Kidney (tissue), 14 donors: ENCODE data around the gene ARHGEF12. TPM values are rescaled to one million over a fixed set of nuclear protein-coding genes. Genes with fewer than 3 reads are reported as not detected.

Source experiments
- DNase-seq, 5 donors: peaks; one replicate each; pipeline ENCODE4 v3.0.0-alpha.2; 2013 to 2020
- FAIRE-seq: peaks from 2 replicates; lab custom pipeline; 2012; peaks lifted over from hg19 to GRCh38; lab: Jason Lieb, UNC
- H3K27ac ChIP-seq, 2 donors: one replicate each; pipeline ENCODE4 v1.7.0; 2013; ENCODE audit warnings: low read depth in 2 of 2, low read length in 2 of 2, inconsistent platforms in 1 of 2
- H3K27me3 ChIP-seq: one replicate; pipeline ENCODE4 v1.7.1; 2013; ENCODE audit warnings: low read length, inconsistent platforms; ENCODE audit not compliant: control insufficient read depth, insufficient read depth
- H3K36me3 ChIP-seq, 3 donors: one replicate each; pipeline versions ENCODE4 v1.7.0 to v1.7.1; 2013; ENCODE audit warnings: low read length in 3 of 3, control low read depth in 1 of 3, inconsistent platforms in 1 of 3; ENCODE audit not compliant: insufficient read depth in 3 of 3, control insufficient read depth in 2 of 3
- H3K4me1 ChIP-seq, 3 donors: one replicate each; pipeline versions ENCODE4 v1.7.0 to v1.7.1; 2013; ENCODE audit warnings: low read length in 3 of 3, inconsistent platforms in 1 of 3, low read depth in 1 of 3; ENCODE audit not compliant: control insufficient read depth in 2 of 3, insufficient read depth in 2 of 3
- H3K4me3 ChIP-seq, 3 donors: one replicate each; pipeline versions ENCODE4 v1.7.0 to v1.8.1; 2013; ENCODE audit warnings: low read length in 3 of 3, control low read depth in 1 of 3, inconsistent platforms in 1 of 3
- H3K9ac ChIP-seq, 3 donors: one replicate each; pipeline versions ENCODE4 v1.7.0 to v1.7.1; 2013; ENCODE audit warnings: low read length in 3 of 3, control low read depth in 1 of 3, inconsistent platforms in 1 of 3
- H3K9me3 ChIP-seq, 3 donors: one replicate each; pipeline versions ENCODE4 v1.7.0 to v1.7.1; 2013; ENCODE audit warnings: low read length in 3 of 3, control low read depth in 1 of 3, inconsistent platforms in 1 of 3; ENCODE audit not compliant: control insufficient read depth in 2 of 3, insufficient read depth in 1 of 3
- intact Hi-C: fragments of 100-400 bp; cut with DNase I; formaldehyde crosslinking; loops from one replicate; pipeline ENCODE4 v1.11.1; 2022
- polyA plus RNA-seq: library from polyadenylated mRNA; stranded (reverse); fragments of 350-450 nt; fragmentation: Illumina TruSeq; extraction: RNeasy Lipid Tissue Mini Kit (QIAGEN cat#74804); gene quantifications from one replicate; pipeline ENCODE4 v1.2.3, GENCODE V29; 2014; ENCODE audit warnings: low read depth, low replicate concordance; ENCODE audit not compliant: insufficient read depth
- total RNA-seq: library from RNA; stranded (reverse); fragmentation: NEBNext Ultra II Directional; extraction: Animal tissue kit (Norgen Biotek cat#: 25700); gene quantifications from one replicate; pipeline ENCODE4 v1.2.1, GENCODE V29; 2021
- TF ChIP-seq, protein P1 (sequence below): IDR thresholded peaks from 3 replicates; pipeline ENCODE4 v1.5.1; 2012; ENCODE audit warnings: mild to moderate bottlenecking, moderate library complexity, borderline replicate concordance; ENCODE audit not compliant: insufficient read depth; ENCODE audit errors: extremely low read depth
- donor health status: control.
- donor health status: control.
- donor health status: control.
- donor health status: control.
- donor health status: control.
- donor health status: DM: yes; HTN: yes; CAD: no.
- donor health status: Normal renal cell carcinoma (clear cell type).

Gene ARHGEF12
- total and polyA plus RNA-seq, 2 donors from 2014 or later: 21.1 to 161 TPM

DNA sequence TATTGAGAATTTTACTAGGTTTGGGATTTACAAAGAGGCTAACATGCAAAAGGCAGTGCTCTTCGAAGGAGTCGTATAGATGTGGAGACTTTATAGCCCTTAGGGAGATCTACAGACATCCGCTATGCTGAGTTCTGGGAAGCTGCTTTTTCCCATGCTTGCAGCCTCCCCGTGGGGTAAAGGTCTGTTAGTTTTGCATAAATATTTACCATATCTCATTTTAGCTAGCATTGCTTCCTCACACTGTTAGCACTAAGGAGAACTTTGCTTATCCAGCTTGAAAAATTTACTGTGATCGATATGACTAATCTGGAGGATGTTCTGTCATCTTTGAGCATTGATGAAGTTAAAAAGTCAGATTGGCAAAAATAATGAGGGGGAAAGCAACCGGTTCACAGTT lies 18.6 kb downstream of the ARHGEF12 start:
- Histone ChIP-seq H3K27me3 (no peaks in the 10 kb centered on the region), H3K9ac (no peak overlapping the region), H3K27ac (no peak overlapping the region), H3K4me1 (peaks cover 0 to 2% (median 2%) of the 10 kb centered on the region in 3 donors), H3K36me3 (no peaks in the 10 kb centered on the region), H3K9me3 (no peaks in the 10 kb centered on the region), H3K4me3 (no peak overlapping the region)
- TF ChIP-seq, protein P1, sequence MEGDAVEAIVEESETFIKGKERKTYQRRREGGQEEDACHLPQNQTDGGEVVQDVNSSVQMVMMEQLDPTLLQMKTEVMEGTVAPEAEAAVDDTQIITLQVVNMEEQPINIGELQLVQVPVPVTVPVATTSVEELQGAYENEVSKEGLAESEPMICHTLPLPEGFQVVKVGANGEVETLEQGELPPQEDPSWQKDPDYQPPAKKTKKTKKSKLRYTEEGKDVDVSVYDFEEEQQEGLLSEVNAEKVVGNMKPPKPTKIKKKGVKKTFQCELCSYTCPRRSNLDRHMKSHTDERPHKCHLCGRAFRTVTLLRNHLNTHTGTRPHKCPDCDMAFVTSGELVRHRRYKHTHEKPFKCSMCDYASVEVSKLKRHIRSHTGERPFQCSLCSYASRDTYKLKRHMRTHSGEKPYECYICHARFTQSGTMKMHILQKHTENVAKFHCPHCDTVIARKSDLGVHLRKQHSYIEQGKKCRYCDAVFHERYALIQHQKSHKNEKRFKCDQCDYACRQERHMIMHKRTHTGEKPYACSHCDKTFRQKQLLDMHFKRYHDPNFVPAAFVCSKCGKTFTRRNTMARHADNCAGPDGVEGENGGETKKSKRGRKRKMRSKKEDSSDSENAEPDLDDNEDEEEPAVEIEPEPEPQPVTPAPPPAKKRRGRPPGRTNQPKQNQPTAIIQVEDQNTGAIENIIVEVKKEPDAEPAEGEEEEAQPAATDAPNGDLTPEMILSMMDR: no peak
- DNase-seq (peak in 2 of 5 donors; percentile 36 to 58), FAIRE-seq (no peak)
- intact Hi-C loops: no loop called here

DNA sequence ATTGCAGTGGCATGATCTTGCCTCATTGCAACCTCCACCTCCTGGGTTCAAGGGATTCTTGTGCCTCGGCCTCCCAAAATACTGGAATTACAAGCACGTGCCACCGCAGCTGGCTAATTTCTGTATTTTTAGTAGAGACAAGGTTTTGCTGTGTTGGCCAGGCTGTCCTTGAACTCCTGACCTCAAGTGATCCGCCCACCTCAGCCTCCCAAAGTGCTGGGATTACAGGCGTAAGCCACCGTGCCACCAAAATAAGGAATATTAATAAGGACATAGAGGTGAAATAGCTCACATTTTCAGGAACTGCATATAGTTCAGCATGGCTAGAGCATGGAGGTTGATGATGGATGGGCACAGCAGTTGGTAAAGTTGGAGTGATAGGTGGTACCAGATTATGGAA lies 21.4 kb downstream of the ARHGEF12 start:
- TF ChIP-seq, protein P1: no peak
- H3K27ac ChIP-seq: no peak overlapping the region

DNA sequence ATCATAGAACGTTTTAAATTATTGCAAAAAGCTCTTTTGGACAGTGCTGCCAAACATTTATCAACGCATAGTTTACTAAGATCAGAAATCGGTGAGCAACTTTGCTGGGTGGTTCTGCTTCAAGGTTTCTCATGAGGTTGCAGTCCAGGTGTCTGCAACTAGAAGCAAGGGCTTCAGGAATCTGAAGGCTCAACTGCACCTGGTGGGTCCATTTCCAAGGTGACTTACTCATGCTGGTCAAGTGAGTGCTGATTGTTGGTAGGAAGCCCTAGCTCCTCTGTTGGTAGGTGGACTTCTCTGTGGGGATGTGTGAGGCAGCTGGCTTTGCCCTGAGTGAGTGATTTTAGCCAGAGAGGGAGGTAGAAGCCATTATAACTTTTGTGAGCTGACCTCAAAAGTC lies 22.5 kb downstream of the ARHGEF12 start:
- intact Hi-C loops: no loop called here
- H3K4me3 ChIP-seq: no peak overlapping the region
- DNase-seq: no peak
- no peaks in the 10 kb centered on the region for H3K27me3 ChIP-seq
- TF ChIP-seq, protein P1: no peak
- FAIRE-seq: no peak
- H3K9me3 ChIP-seq: no peaks in the 10 kb centered on the region
- H3K4me1 ChIP-seq: peaks cover 0 to 2% (median 2%) of the 10 kb centered on the region in 3 donors
- H3K36me3 ChIP-seq: no peaks in the 10 kb centered on the region
- H3K9ac ChIP-seq: no peak overlapping the region
- H3K27ac ChIP-seq: no peak overlapping the region

More for the DNA sequence above, 21.4 kb downstream of the ARHGEF12 start:
- Histone ChIP-seq H3K9ac (no peak overlapping the region), H3K4me3 (no peak overlapping the region), H3K4me1 (peaks cover 0 to 2% (median 2%) of the 10 kb centered on the region in 3 donors), H3K27me3 (no peaks in the 10 kb centered on the region), H3K9me3 (no peaks in the 10 kb centered on the region), H3K36me3 (no peaks in the 10 kb centered on the region)
- DNase-seq: no peak
- FAIRE-seq: no peak
- intact Hi-C loops: no loop called here

DNA sequence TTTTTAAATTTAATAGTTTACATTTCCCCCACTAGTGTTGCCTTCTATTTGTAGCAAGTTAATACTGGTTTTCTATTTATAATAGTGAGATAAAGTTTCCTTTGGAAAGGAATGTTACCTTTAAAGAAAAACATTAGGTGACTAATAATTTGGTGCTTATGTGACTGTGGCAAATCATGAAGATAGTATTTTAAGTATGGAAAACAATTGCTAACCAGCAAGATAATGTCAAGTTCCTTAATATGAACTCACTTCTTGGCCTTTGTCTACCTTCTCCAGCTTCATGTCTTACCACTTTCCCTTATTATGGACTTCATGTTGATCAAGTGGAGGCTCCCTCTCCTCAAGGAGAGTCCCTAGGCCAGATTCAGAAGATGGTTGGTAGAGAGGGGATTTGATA lies 27.2 kb downstream of the ARHGEF12 start:
- no peak overlapping the region for H3K4me3 ChIP-seq
- TF ChIP-seq, protein P1: no peak
- no peak overlapping the region for H3K27ac ChIP-seq
- intact Hi-C loops: no loop called here
- no peaks in the 10 kb centered on the region for H3K27me3 ChIP-seq
- H3K9me3 ChIP-seq: no peaks in the 10 kb centered on the region
- no peaks in the 10 kb centered on the region for H3K36me3 ChIP-seq
- H3K4me1 ChIP-seq: peaks cover 0 to 2% (median 0%) of the 10 kb centered on the region in 3 donors
- H3K9ac ChIP-seq: no peak overlapping the region
- no peak for DNase-seq
- no peak for FAIRE-seq
